GM12878 (cell line): ENCODE data around the gene SMIM5. TPM values are rescaled to one million over a fixed set of nuclear protein-coding genes. Genes with fewer than 3 reads are reported as not detected.

Experiments used
- ATAC-seq: fragments of 200-7000 bp; cut with Tn5 transposase; 3 replicates; pipeline ENCODE4 v1.9.1; 2020; ENCODE audit warnings: mild to moderate bottlenecking, moderate library complexity
- BruUV-seq: library from RNA; stranded (reverse); fragments of 400-500 nt; replicated peaks from 2 replicates; lab custom pipeline; 2021; lab: Mats Ljungman, UMichigan
- CTCF ChIA-PET: fragments of 300-600 bp; sonication (Branson Sonifier 250); formaldehyde crosslinking; extraction: SDS; loops from one replicate; lab custom pipeline; 2021; ENCODE audit warnings: inconsistent platforms; lab: Yijun Ruan, JAX
- POLR2A ChIA-PET: fragments of 350-600 bp; formaldehyde crosslinking; extraction: SDS; loops from one replicate; lab custom pipeline; 2021; ENCODE audit warnings: inconsistent platforms; lab: Charles Lee
- RAD21 ChIA-PET: fragments of 300-600 bp; sonication (Branson Sonifier 250); formaldehyde crosslinking; loops from one replicate; lab custom pipeline; 2023; ENCODE audit warnings: antibody characterized with exemption; ENCODE audit not compliant: unreplicated experiment; lab: Charles Lee
- SMC1A ChIA-PET: fragments of 300-600 bp; sonication (Branson Sonifier 250); formaldehyde crosslinking; loops from one replicate; lab custom pipeline; 2023; ENCODE audit not compliant: unreplicated experiment, uncharacterized antibody; lab: Charles Lee
- DNase-seq: peaks from one replicate; pipeline ENCODE4 v3.0.0-alpha.2; 2011; ENCODE audit warnings: low read depth, low spot score
- FAIRE-seq: peaks from 3 replicates; lab custom pipeline; 2011; peaks lifted over from hg19 to GRCh38; lab: Jason Lieb, UNC
- H2AFZ ChIP-seq: 2 replicates; pipeline ENCODE4 v1.6.0; 2011; ENCODE audit warnings: low read depth, low read length, control low read depth; ENCODE audit not compliant: control insufficient read depth
- H3K27ac ChIP-seq: 2 replicates; pipeline ENCODE4 v1.5.1; 2011; ENCODE audit warnings: control low read depth; ENCODE audit not compliant: control insufficient read depth, insufficient read depth
- H3K27me3 ChIP-seq, 2 experiments: replicated peaks in 1 of 2; 2 replicates each; pipeline versions ENCODE4 v1.6.0 to v1.6.1; 2011; ENCODE audit warnings: low read length in 1 of 2; ENCODE audit not compliant: control insufficient read depth in 2 of 2, insufficient read depth in 2 of 2
- H3K36me3 ChIP-seq, 2 experiments: 2 replicates each; pipeline ENCODE4 v1.5.1; 2011; ENCODE audit warnings: low read length in 1 of 2; ENCODE audit not compliant: control insufficient read depth in 2 of 2, insufficient read depth in 2 of 2
- H3K4me1 ChIP-seq: 2 replicates; pipeline ENCODE4 v1.6.1; 2011; ENCODE audit warnings: mild to moderate bottlenecking, low read length, moderate library complexity, mixed read lengths; ENCODE audit not compliant: control insufficient read depth, insufficient read depth
- H3K4me2 ChIP-seq: 2 replicates; pipeline ENCODE4 v1.6.0; 2011; ENCODE audit warnings: control low read depth; ENCODE audit not compliant: control insufficient read depth, insufficient read depth
- H3K4me3 ChIP-seq: fragments of 200-600 bp; sonication (generic); 2 replicates; pipeline ENCODE4 v1.5.1; 2016
- H3K79me2 ChIP-seq: 2 replicates; pipeline ENCODE4 v1.6.0; 2011; ENCODE audit warnings: low read length; ENCODE audit not compliant: control insufficient read depth, insufficient read depth
- H3K9ac ChIP-seq: 2 replicates; pipeline ENCODE4 v1.8.0; 2011; ENCODE audit warnings: low read length, control low read depth, mixed read lengths; ENCODE audit not compliant: control insufficient read depth, insufficient read depth
- H3K9me3 ChIP-seq: replicated peaks from 3 replicates; pipeline ENCODE4 v1.5.1; 2011; ENCODE audit warnings: mild to moderate bottlenecking, low read length; ENCODE audit not compliant: control insufficient read depth, insufficient read depth
- H4K20me1 ChIP-seq: 2 replicates; pipeline ENCODE4 v1.6.0; 2011; ENCODE audit not compliant: control insufficient read depth, insufficient read depth
- BHLHE40 ChIP-seq, 2 experiments: fragments of 450-650 bp in 1 of 2; IDR thresholded peaks; 2 replicates each; pipeline ENCODE4 v1.6.1; 2011 to 2017; ENCODE audit warnings: low read depth in 2 of 2, borderline replicate concordance in 1 of 2, improper control_type of control experiment in 1 of 2, low read length in 1 of 2, mild to moderate bottlenecking in 1 of 2
- BMI1 ChIP-seq: fragments of 450-650 bp; IDR thresholded peaks from 2 replicates; pipeline ENCODE4 v1.6.1; 2016; ENCODE audit warnings: mild to moderate bottlenecking, moderate library complexity, borderline replicate concordance
- CTCF ChIP-seq, 3 experiments: IDR thresholded peaks in 2 of 3; conservative IDR thresholded peaks in 1 of 3; 2 replicates each; pipeline ENCODE4 v1.5.1; 2011; ENCODE audit warnings: low read depth in 3 of 3, low read length in 3 of 3, mild to moderate bottlenecking in 3 of 3, control low read depth in 2 of 3, moderate library complexity in 2 of 3, inconsistent platforms in 1 of 3, mixed read lengths in 1 of 3; ENCODE audit not compliant: control insufficient read depth in 2 of 3, insufficient read depth in 1 of 3; ENCODE audit errors: extremely low read depth in 1 of 3
- EED ChIP-seq: sonication (generic); IDR thresholded peaks from 2 replicates; pipeline ENCODE4 v1.6.1; 2016; ENCODE audit warnings: antibody characterized with exemption, low read depth
- IKZF1 ChIP-seq: fragments of 450-650 bp; conservative IDR thresholded peaks from 2 replicates; pipeline ENCODE4 v1.6.1; 2017; ENCODE audit warnings: antibody characterized with exemption, mild to moderate bottlenecking
- PBX3 ChIP-seq: IDR thresholded peaks from 2 replicates; pipeline ENCODE4 v1.6.1; 2011; ENCODE audit warnings: mild to moderate bottlenecking, low read depth, low read length, moderate library complexity; ENCODE audit not compliant: insufficient replicate concordance
- PKNOX1 ChIP-seq: fragments of 450-650 bp; IDR thresholded peaks from 2 replicates; pipeline ENCODE4 v1.6.1; 2016; ENCODE audit warnings: mild to moderate bottlenecking
- SIN3A ChIP-seq: IDR thresholded peaks from 2 replicates; pipeline ENCODE4 v1.6.1; 2012; ENCODE audit warnings: low read depth, low read length, improper control_type of control experiment
- SIX5 ChIP-seq: IDR thresholded peaks from 2 replicates; pipeline ENCODE4 v1.6.1; 2011; ENCODE audit warnings: mild to moderate bottlenecking, low read depth, low read length, moderate library complexity; ENCODE audit not compliant: severe bottlenecking
- ZNF384 ChIP-seq: IDR thresholded peaks from 2 replicates; pipeline ENCODE4 v1.6.1; 2012; ENCODE audit warnings: low read depth, mild to moderate bottlenecking, low read length, improper control_type of control experiment, borderline replicate concordance
- WGBS: methylation state at CpG from one replicate; pipeline ENCODE4 v1.1.6; 2016; ENCODE audit warnings: low lambda C conversion rate; ENCODE audit not compliant: insufficient replicate concordance, insufficient coverage; ENCODE audit errors: missing lambda C conversion rate; 5-methylcytosine and 5-hydroxymethylcytosine counted together
- in situ Hi-C: fragments of 300-500 bp; cut with MboI; formaldehyde crosslinking; loops from 9 replicates; pipeline ENCODE4 v1.14.3; 2018; ENCODE audit warnings: mixed read lengths
- intact Hi-C: fragments of 100-400 bp; cut with micrococcal nuclease; formaldehyde crosslinking; loops from one replicate; pipeline ENCODE4 v1.14.2; 2022; ENCODE audit not compliant: unreplicated experiment
- polyA plus RNA-seq, 11 experiments: library from polyadenylated mRNA; depleted of rRNA in 4 of 11; unstranded in 6 of 11; stranded (reverse) in 5 of 11; fragments of >200 nt; fragmentation: Nextera tagmentation in 4 of 11; fragmentation: Illumina TruSeq in 1 of 11; extraction: Ambion mirVana in 4 of 11; extraction: Trizol in 1 of 11; gene quantifications; 1 replicate in 1 of 11; 2 replicates in 10 of 11; pipeline versions ENCODE4 v1.2.1 to v1.2.3, GENCODE V29; 2011 to 2016; ENCODE audit warnings: inconsistent platforms in 2 of 11, missing spikeins in 2 of 11, low read depth in 1 of 11
- total RNA-seq, 4 experiments: library from RNA; depleted of rRNA in 3 of 4; stranded (reverse); fragments of >200 nt in 3 of 4; fragmentation: Illumina TruSeq in 1 of 4; extraction: Trizol in 1 of 4; gene quantifications; 2 replicates each; pipeline versions ENCODE4 v1.2.1 to v1.2.3, GENCODE V29; 2013 to 2021

Gene SMIM5
- total and polyA plus RNA-seq, 10 of the 15 experiments (the other 5 are each of a cell fraction or from before 2014, with no cell fraction given): 0.08 to 0.11 TPM; not detected in 8

GRCh38 chr17:75633486-75634375 lies 497 bp downstream of the SMIM5 start:
- H3K4me3 ChIP-seq: no peak overlapping the region
- RAD21 ChIA-PET: interaction anchor here (0.6 to 6.3 kb wide), 20 partner anchors 11 to 207 kb away, joined by 3 to 148 read pairs (median 4); partner anchors contain the start of genes LLGL2, RECQL5 and TSEN54
- SMC1A ChIA-PET: interaction anchor here (0.8 to 4.3 kb wide), 17 partner anchors 9 to 119 kb away, joined by 3 to 44 read pairs (median 7); partner anchors contain the start of genes RECQL5 and SAP30BP
- no peak overlapping the region for H3K27ac ChIP-seq
- WGBS: 20% methylated on average over 27 of the region's 27 CpGs
- H3K36me3 ChIP-seq: peaks cover 0 to 2% of the 10 kb centered on the region in 2 experiments; a peak in 2 of 4 replicates
- no peak overlapping the region for H2AFZ ChIP-seq
- H3K79me2 ChIP-seq: no peaks in the 10 kb centered on the region
- H3K9ac ChIP-seq: no peak overlapping the region
- intact Hi-C loops: loop anchor here (1.0 kb wide), 1 partner anchor 117 kb away; no protein-coding TSS in a partner anchor
- H3K27me3 ChIP-seq: no peaks in the 10 kb centered on the region
- DNase-seq (no peak), FAIRE-seq (peak; percentile 81), ATAC-seq (peak; percentile 80)
- CTCF ChIA-PET: interaction anchor here (0.6 to 13.0 kb wide), 46 partner anchors 8 to 372 kb away, joined by 3 to 349 read pairs (median 5); partner anchors contain the start of genes GALK1, RECQL5, SAP30BP and SLC25A19
- BruUV-seq: no TSS peak
- H3K4me1 ChIP-seq: peaks cover 8% of the 10 kb centered on the region
- H4K20me1 ChIP-seq: no peaks in the 10 kb centered on the region; the same call in 1 of the 2 replicates
- no peaks in the 10 kb centered on the region for H3K9me3 ChIP-seq
- in situ Hi-C loops: loop anchor here (10.0 kb wide), 1 partner anchor 111 kb away; no protein-coding TSS in a partner anchor
- no peak overlapping the region for H3K4me2 ChIP-seq
- POLR2A ChIA-PET: interaction anchor here (0.6 to 1.9 kb wide), 7 partner anchors 12 to 373 kb away, joined by 3 to 8 read pairs (median 3); a partner anchor contains a TSS
- peak; percentile 73; the same call in 1 of the 2 replicates for TF ChIP-seq SIN3A
- peak; percentile 48; the same call in 1 of the 2 replicates for TF ChIP-seq PKNOX1
- TF ChIP-seq ZNF384: no peak
- TF ChIP-seq BMI1: 0 out of 2 replicates have a peak, but pooled peaks have one; percentile 22
- TF ChIP-seq PBX3: peak; percentile 16
- TF ChIP-seq EED: no peak
- TF ChIP-seq SIX5: peak; percentile 46
- TF ChIP-seq IKZF1: 0 out of 2 replicates have a peak, but pooled peaks have one; percentile 3
- TF ChIP-seq CTCF (IDR thresholded peaks at IDR 0.05 in 2 of 3, conservative IDR thresholded peaks at IDR 0.05 in 1 of 3; ENCODE audit: control insufficient read depth in 2 of 3, extremely low read depth in 1 of 3, insufficient read depth in 1 of 3, low read depth in 3 of 3, low read length in 3 of 3): peak; percentile 42 to 64 (median 62); a peak in 5 of 6 replicates
- 0 out of 4 replicates have a peak, but pooled peaks of 1 of the 2 experiments have one; percentile 34 for TF ChIP-seq BHLHE40 (IDR thresholded peaks at IDR 0.05; ENCODE audit: borderline replicate concordance in 1 of 2, low read depth in 2 of 2, low read length in 1 of 2)
- TF ChIP-seq, all 136 proteins: peak for 8
